Amniotic stem cell (primary cell): Measurements from ENCODE around the gene C17orf50.
A peak's percentile ranks its signal among the peaks of the same experiment; 100 is the strongest.

ENCODE experiments used
- DNase-seq: peaks from one replicate; lab custom pipeline; 2025; lab: John Stamatoyannopoulos, UW

The C17orf50 gene

DNA sequence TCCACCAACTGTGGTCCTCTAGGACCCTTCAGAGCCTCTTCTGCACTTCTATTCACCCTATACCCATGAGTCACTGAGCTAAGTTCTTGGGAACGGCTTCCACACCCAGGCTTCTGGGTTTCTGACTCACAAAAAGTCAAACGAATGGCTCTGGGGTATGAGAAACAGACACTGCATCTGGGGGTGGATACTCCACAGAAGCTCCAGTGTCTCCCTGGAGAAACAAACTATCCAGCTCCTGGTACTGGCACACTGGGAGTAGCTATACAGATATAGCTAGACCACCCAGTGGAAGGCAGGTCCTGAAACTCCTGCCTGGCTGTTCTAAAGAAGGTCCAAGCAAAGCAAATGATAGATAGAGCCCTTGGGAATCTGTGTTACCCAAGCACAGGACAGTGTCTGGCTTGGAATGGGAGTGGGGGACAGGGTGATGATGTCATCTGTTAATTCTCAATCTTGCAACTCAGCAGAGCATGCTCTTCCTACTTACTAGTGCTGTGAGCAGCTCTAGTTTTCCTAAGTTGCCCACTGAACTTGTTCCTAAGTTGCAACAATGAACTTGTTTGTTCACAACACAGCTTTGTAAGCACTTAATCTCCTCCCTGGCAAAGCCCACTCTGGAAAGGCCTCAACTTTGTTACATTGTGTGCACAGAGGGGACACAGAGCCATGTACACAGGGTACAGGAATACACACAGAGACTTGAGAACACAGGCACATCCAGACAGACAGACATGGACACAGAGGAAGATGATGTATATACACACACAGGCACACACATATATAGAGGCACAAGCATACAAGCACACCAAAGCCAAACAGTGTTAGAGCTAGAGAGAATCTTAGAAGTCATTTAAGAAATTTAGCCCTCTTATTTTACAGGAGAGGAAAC, 28.0 kb downstream of the C17orf50 start:
- DNase-seq, result peak; percentile 84

DNA sequence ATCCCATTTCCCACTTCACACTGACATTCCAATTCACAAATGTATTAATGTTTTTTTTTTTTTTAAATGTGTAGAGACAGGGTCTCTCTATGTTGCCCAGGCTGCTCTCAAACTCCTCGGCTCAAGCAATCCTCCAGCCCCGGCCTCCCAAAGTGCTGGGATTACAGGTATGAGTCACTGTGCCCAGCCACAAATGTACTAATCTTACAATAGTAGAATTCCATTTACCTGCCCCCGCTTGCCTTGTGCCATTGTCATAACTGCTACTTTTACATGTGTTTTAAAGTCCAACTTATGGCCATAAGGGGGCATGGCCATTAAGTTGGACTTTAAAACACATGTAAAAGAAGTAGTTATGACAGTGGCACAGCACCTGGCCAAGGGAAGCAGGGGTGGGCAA, 30.2 kb downstream of the C17orf50 start:
- no peak for DNase-seq

DNA sequence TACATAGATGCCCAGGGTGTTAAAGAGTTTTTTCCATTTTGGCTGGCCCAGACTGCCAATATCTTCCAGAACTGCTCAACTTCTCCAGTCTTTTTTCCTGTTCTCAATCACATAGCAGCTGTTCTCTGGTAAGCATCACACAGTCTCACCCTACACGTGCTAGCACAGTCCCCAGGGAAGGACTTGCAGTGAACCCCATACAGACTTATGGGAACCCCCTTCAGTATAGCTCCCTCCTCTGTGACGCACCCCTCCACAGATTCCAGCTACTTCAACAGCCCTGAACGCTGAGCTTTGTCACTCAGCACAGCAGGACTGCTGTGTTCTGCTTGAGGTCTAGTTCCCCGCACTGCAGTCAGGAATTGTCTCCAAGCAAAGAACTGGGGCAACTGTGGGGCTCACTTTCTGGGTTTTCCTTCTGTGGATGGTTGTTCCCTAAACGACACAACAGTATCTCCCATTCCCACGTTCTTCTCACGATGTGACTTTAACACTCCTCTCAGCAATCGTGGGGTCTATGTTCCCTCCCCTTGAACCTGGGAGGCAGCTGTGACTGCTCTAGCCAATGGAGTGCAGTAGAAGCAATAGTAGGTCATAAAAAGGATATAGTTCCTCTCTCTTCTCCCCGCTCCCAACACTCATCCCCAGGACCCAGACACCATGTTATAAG, 31.1 kb downstream of the C17orf50 start:
- DNase-seq, result no peak

- no peak for DNase-seq
Observed at GRCh38 chr17:35793257-35793656, 32.6 kb downstream of the C17orf50 start.

- no peak for DNase-seq
Observed at GRCh38 chr17:35795007-35795870, 34.6 kb downstream of the C17orf50 start, which contains the start of gene MMP28. Gene MMP28, minus strand, starts transcription at chr17:35795641. Its CDS starts 264 bp downstream, at chr17:35795377.

GRCh38 chr17:35795871-35796265, 35.2 kb downstream of the C17orf50 start:
- DNase-seq, result no peak

- DNase-seq, result no peak
Observed at GRCh38 chr17:35796942-35797341, 36.3 kb downstream of the C17orf50 start.

- DNase-seq, result no peak
Observed at GRCh38 chr17:35797370-35797769, 36.7 kb downstream of the C17orf50 start.

DNA sequence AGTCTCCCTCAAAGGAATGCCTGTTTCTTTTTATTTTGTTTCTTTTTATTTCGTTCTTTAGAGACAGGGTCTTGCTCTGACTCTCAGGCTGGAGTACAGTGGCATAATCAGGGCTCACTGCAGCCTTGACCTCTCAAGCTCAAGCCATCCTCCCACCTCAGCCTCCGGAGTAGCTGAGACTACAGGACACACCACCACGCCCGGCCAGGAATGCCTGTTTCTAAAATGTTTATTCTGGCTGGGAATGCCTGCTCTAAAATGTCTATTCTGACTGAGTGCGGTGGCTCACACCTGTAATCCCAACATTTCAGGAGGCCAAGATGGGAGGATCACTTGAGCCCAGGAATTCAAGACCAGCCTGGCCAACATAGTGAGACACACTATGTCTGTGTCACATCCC, 37.2 kb downstream of the C17orf50 start:
- no peak for DNase-seq

GRCh38 chr17:35799942-35800341, 39.3 kb downstream of the C17orf50 start:
- DNase-seq, result peak; percentile 11

DNA sequence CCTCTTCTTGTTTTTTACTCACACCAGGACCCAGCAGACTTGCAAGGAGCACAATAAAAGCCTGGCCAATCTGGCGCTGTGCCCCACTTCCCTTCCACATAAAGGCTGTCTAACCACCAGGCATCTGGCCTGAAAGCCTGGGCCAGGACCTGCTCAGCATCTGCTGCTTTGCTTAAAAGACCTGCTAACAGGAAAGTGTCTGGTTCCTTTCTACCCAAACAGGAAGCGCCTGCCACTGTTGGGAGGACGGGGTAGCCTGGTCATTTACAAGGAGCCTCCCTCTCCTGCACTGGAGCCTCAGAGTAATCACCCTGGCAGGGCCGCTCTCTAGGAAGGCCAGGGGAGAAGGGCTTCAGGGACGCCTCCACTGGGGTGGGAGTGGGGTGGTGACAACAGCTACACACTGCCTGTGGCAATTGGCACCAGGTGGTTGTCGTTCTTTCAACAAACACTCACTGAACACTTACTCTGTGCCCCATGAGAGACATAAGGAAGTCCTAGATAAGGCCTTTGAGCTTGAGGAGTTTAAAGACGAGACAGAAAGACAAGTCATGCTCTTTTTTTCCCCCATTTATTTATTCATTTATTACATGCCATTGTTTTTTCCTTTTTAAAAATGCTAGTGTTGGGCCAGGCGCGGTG, 41.0 kb downstream of the C17orf50 start:
- DNase-seq, result no peak

DNA sequence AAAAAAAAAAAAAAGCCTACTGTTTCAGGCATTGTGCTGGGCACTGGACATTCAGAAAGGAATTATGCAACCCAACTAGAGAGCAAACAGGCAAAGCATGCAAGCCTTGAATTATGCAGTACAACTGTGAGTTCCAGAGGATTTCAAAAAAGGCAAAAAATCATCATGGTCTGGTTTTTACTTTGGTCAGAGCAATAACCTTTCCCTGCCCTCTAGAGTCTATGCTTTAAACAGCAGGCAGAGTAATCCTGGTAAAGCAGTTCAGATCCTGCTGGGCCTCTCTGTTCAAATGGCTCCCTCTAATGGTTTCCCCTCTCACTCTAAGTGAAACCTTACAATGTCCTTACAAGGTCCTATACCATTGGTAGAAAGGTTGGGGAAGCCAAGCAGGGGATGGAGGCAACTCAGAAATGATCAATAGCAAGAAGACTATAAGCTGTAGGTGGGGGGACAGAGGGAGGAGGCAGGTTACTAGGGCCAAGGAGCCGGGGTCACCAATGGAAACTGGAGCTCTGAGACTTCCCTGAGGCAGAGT, 44.0 kb downstream of the C17orf50 start:
- peak; percentile 80 for DNase-seq

DNA sequence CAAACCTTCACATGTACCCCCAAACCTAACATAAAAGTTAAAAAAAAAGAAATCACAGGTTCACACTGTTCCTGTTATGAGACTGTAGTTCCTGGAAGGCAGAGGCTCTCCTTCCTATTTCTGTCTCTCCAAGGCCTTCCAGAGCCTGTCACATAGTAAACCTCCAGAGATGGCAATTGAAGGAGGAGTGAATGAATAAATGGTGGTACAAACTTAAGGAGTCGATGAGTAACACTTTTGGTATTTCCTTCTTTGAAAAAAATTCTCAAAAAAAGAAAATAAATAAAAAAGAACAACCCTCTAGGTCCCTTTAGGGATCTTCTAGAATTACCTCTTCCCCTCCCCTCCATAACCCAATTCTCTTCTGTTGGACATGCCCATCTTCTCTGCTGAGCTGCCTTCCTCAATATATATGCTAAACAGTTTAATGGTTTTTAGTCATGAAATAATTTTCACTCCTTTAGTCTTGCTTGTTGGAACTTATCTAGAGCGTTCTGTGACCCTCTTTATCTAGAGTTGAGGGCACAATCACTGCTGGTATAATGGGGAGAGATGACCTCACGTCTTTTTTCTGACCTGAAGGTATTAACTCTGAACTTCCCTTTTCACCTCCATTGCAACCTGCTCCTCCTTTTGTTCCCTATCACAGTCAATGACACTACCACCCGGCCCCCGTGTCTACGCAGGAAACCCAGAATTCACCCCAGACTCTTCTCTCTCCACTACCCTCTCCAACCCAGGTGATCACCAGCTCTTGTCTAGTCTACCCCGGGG, 46.9 kb downstream of the C17orf50 start:
- DNase-seq, result no peak

- no peak for DNase-seq
Observed at GRCh38 chr17:35808240-35808961, 47.7 kb downstream of the C17orf50 start.

- peak; percentile 97 for DNase-seq
Observed at GRCh38 chr17:35808962-35809854, 48.5 kb downstream of the C17orf50 start, which contains the start of gene TAF15. Gene TAF15, plus strand, starts transcription at chr17:35809484. Its CDS starts 86 bp downstream, at chr17:35809570.

- no peak for DNase-seq
Observed at GRCh38 chr17:35809855-35810461, 49.3 kb downstream of the C17orf50 start.

GRCh38 chr17:35811759-35812158, 51.1 kb downstream of the C17orf50 start:
- no peak for DNase-seq

DNA sequence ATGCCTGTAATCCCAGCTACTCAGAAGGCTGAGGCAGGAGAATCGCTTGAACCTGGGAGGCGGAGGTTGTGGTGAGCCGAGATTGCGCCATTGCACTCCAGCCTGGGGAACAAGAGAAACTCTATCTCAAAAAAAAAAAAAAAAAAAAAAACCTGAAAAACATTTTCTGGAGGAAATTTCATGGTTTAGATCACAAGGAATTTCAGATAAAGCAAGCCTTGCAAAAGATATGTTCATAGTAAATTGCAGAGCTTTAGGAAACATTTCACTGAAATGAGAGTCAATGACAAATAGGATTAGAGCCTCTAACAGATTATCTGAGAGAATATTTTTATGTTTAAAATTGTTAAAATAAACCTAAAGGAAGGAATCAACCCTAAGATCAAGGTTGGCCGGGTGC, 51.8 kb downstream of the C17orf50 start:
- DNase-seq, result no peak
